HepG2 (cell line): Measurements from ENCODE around the gene VEZF1. TPM values are rescaled to one million over a fixed set of nuclear protein-coding genes. Genes with fewer than 3 reads are reported as not detected.

Source experiments
- CEBPG ChIP-seq: IDR thresholded peaks from 2 replicates; pipeline ENCODE4 v1.6.1; 2016
- ELF1 ChIP-seq: sonication (generic); formaldehyde crosslinking; IDR thresholded peaks from 2 replicates; pipeline ENCODE4 v1.4.0; 2020; ENCODE audit warnings: missing genetic modification reagents
- HDAC1 ChIP-seq: sonication (generic); formaldehyde crosslinking; IDR thresholded peaks from 2 replicates; pipeline ENCODE4 v1.5.1; 2020; ENCODE audit warnings: mild to moderate bottlenecking, missing genetic modification reagents
- HINFP ChIP-seq: sonication (generic); formaldehyde crosslinking; IDR thresholded peaks from 2 replicates; pipeline ENCODE4 v1.4.0; 2020; ENCODE audit warnings: low read depth, mild to moderate bottlenecking, missing genetic modification reagents
- KDM3A ChIP-seq: IDR thresholded peaks from 2 replicates; pipeline ENCODE4 v1.6.1; 2018; ENCODE audit warnings: low read depth, missing compliant biosample characterization
- MEF2D ChIP-seq: sonication (generic); formaldehyde crosslinking; IDR thresholded peaks from 2 replicates; pipeline ENCODE4 v1.5.1; 2020; ENCODE audit warnings: mild to moderate bottlenecking, missing genetic modification reagents
- MYC ChIP-seq: sonication (generic); formaldehyde crosslinking; IDR thresholded peaks from 2 replicates; pipeline ENCODE4 v1.9.0; 2021; ENCODE audit warnings: missing genetic modification reagents, borderline replicate concordance
- MZF1 ChIP-seq: sonication (generic); formaldehyde crosslinking; IDR thresholded peaks from 2 replicates; pipeline ENCODE4 v1.8.1; 2023; ENCODE audit warnings: mild to moderate bottlenecking, missing genetic modification reagents, borderline replicate concordance
- NFE2 ChIP-seq: sonication (generic); formaldehyde crosslinking; IDR thresholded peaks from 2 replicates; pipeline ENCODE4 v1.4.0; 2020; ENCODE audit warnings: missing genetic modification reagents
- PRPF4 ChIP-seq: fragments of 200-400 bp; formaldehyde crosslinking; IDR thresholded peaks from 2 replicates; pipeline ENCODE4 v1.6.1; 2016; ENCODE audit warnings: low read length, low read depth; ENCODE audit not compliant: poor library complexity, severe bottlenecking
- RBFOX2 ChIP-seq: fragments of 200-400 bp; formaldehyde crosslinking; IDR thresholded peaks from 2 replicates; pipeline ENCODE4 v1.6.1; 2017; ENCODE audit warnings: low read depth, mild to moderate bottlenecking, low read length
- SIX4 ChIP-seq: sonication (generic); formaldehyde crosslinking; IDR thresholded peaks from 2 replicates; pipeline ENCODE4 v1.4.0; 2020; ENCODE audit warnings: missing genetic modification reagents
- SMARCC2 ChIP-seq: fragments of 450-650 bp; IDR thresholded peaks from 2 replicates; pipeline ENCODE4 v1.6.1; 2017; ENCODE audit warnings: antibody characterized with exemption, mild to moderate bottlenecking
- SOX6 ChIP-seq, 2 experiments: fragments of 450-650 bp in 1 of 2; sonication (generic) in 1 of 2; formaldehyde crosslinking in 1 of 2; IDR thresholded peaks; 2 replicates each; pipeline versions ENCODE4 v1.4.0 to v1.6.1; 2017 to 2020; ENCODE audit warnings: antibody characterized with exemption in 1 of 2, mild to moderate bottlenecking in 1 of 2, missing genetic modification reagents in 1 of 2
- SPEN ChIP-seq: sonication (generic); formaldehyde crosslinking; IDR thresholded peaks from 2 replicates; pipeline ENCODE4 v1.5.1; 2020; ENCODE audit warnings: low read depth, mild to moderate bottlenecking, missing genetic modification reagents
- TCF12 ChIP-seq, 2 experiments: fragments of 450-650 bp in 1 of 2; sonication (generic) in 1 of 2; formaldehyde crosslinking in 1 of 2; IDR thresholded peaks; 2 replicates each; pipeline versions ENCODE4 v1.6.1 to v1.8.0; 2017 to 2022; ENCODE audit warnings: antibody characterized with exemption in 1 of 2, mild to moderate bottlenecking in 1 of 2, missing genetic modification reagents in 1 of 2, moderate library complexity in 1 of 2
- TEAD3 ChIP-seq: optimal IDR thresholded peaks from 2 replicates; pipeline ENCODE3; 2016; ENCODE audit warnings: borderline replicate concordance
- ZBTB33 ChIP-seq: sonication (generic); formaldehyde crosslinking; IDR thresholded peaks from 2 replicates; pipeline ENCODE4 v1.4.0; 2020; ENCODE audit warnings: missing genetic modification reagents
- ZBTB42 ChIP-seq: sonication (generic); formaldehyde crosslinking; IDR thresholded peaks from 2 replicates; pipeline ENCODE4 v1.5.0; 2020; ENCODE audit warnings: mild to moderate bottlenecking, missing genetic modification reagents
- ZFP91 ChIP-seq: sonication (generic); formaldehyde crosslinking; IDR thresholded peaks from 2 replicates; pipeline ENCODE4 v1.9.0; 2022; ENCODE audit warnings: missing genetic modification reagents, mild to moderate bottlenecking, borderline replicate concordance
- ZIK1 ChIP-seq: sonication (generic); formaldehyde crosslinking; IDR thresholded peaks from 2 replicates; pipeline ENCODE4 v1.5.0; 2020; ENCODE audit warnings: mild to moderate bottlenecking, low read depth, missing genetic modification reagents, borderline replicate concordance
- ZNF225 ChIP-seq: sonication (generic); formaldehyde crosslinking; IDR thresholded peaks from 2 replicates; pipeline ENCODE4 v1.4.0; 2020; ENCODE audit warnings: mild to moderate bottlenecking, missing genetic modification reagents
- ZNF501 ChIP-seq: sonication (generic); formaldehyde crosslinking; IDR thresholded peaks from 2 replicates; pipeline ENCODE4 v1.5.1; 2020; ENCODE audit warnings: mild to moderate bottlenecking, moderate library complexity, missing genetic modification reagents
- ZNF670 ChIP-seq: sonication (generic); formaldehyde crosslinking; IDR thresholded peaks from 2 replicates; pipeline ENCODE4 v1.8.0; 2022; ENCODE audit warnings: mild to moderate bottlenecking, missing genetic modification reagents, borderline replicate concordance
- ZNF749 ChIP-seq: sonication (generic); formaldehyde crosslinking; IDR thresholded peaks from 2 replicates; pipeline ENCODE4 v1.8.0; 2022; ENCODE audit warnings: mild to moderate bottlenecking, missing genetic modification reagents, moderate library complexity, borderline replicate concordance
- ZSCAN9 ChIP-seq: IDR thresholded peaks from 2 replicates; pipeline ENCODE4 v1.6.1; 2016; ENCODE audit warnings: borderline replicate concordance
- polyA plus RNA-seq, 8 experiments: library from polyadenylated mRNA; depleted of rRNA in 3 of 8; stranded (reverse) in 7 of 8; unstranded in 1 of 8; fragments of >200 nt; fragmentation: Illumina TruSeq in 4 of 8; extraction: Trizol in 4 of 8; gene quantifications; 2 replicates each; pipeline versions ENCODE4 v1.2.1 to v1.2.3, GENCODE V29; 2011 to 2016; ENCODE audit warnings: low read depth in 4 of 8, missing spikeins in 1 of 8, mixed read lengths in 1 of 8; ENCODE audit not compliant: insufficient read depth in 1 of 8
- total RNA-seq, 5 experiments: library from RNA; depleted of rRNA; stranded (reverse); fragments of >200 nt; fragmentation: Illumina TruSeq; extraction: Trizol; gene quantifications; 2 replicates each; pipeline ENCODE4 v1.2.3, GENCODE V29; 2016; ENCODE audit warnings: low read depth in 1 of 5

The VEZF1 gene
- total and polyA plus RNA-seq, 2 of the 13 experiments (the other 11 are each of a cell fraction or from before 2014, with no cell fraction given) = 45.9 to 49.7 TPM

- TF ChIP-seq ZNF501 (CRISPR knock-in tag) (peak; percentile 67), HINFP (CRISPR knock-in tag) (no peak), MEF2D (peak; percentile 91), ZIK1 (CRISPR knock-in tag) (no peak), ZFP91 (CRISPR knock-in tag) (peak; percentile 17; the same call in 1 of the 2 replicates), MYC (CRISPR knock-in tag) (no peak), MZF1 (CRISPR knock-in tag) (no peak), TCF12 (IDR thresholded peaks at IDR 0.05) (no peak), TCF12 (CRISPR knock-in tag; IDR thresholded peaks at IDR 0.05) (peak; percentile 77; the same call in 1 of the 2 replicates), ZBTB33 (peak; percentile 52; the same call in 1 of the 2 replicates), ZNF225 (CRISPR knock-in tag) (no peak), NFE2 (CRISPR knock-in tag) (no peak), SIX4 (CRISPR knock-in tag) (peak; percentile 30; the same call in 1 of the 2 replicates), RBFOX2 (no peak), TEAD3 (CRISPR knock-in tag) (peak; percentile 85), ZNF749 (CRISPR knock-in tag) (no peak; the same call in 1 of the 2 replicates), SPEN (peak; percentile 75), PRPF4 (no peak), HDAC1 (CRISPR knock-in tag) (peak; percentile 76; the same call in 1 of the 2 replicates), ELF1 (CRISPR knock-in tag) (peak; percentile 42), ZSCAN9 (CRISPR knock-in tag) (peak; percentile 48; the same call in 1 of the 2 replicates), SOX6 (IDR thresholded peaks at IDR 0.05) (no peak), SOX6 (CRISPR knock-in tag; IDR thresholded peaks at IDR 0.05) (peak; percentile 80), KDM3A (CRISPR knock-in tag) (0 out of 2 replicates have a peak, but pooled peaks have one; percentile 51), ZBTB42 (CRISPR knock-in tag) (no peak), SMARCC2 (no peak), ZNF670 (no peak), CEBPG (CRISPR knock-in tag) (peak; percentile 71)
These were observed 50.0 kb downstream of the VEZF1 start (continued) for GRCh38 chr17:57938061-57938502.
